Measurements from ENCODE around the gene GAK. TPM values are rescaled to one million over a fixed set of nuclear protein-coding genes. Genes with fewer than 3 reads are reported as not detected.

The GAK gene
- total RNA-seq, 1 donor from 2014 or later = 72.1 TPM

DNA sequence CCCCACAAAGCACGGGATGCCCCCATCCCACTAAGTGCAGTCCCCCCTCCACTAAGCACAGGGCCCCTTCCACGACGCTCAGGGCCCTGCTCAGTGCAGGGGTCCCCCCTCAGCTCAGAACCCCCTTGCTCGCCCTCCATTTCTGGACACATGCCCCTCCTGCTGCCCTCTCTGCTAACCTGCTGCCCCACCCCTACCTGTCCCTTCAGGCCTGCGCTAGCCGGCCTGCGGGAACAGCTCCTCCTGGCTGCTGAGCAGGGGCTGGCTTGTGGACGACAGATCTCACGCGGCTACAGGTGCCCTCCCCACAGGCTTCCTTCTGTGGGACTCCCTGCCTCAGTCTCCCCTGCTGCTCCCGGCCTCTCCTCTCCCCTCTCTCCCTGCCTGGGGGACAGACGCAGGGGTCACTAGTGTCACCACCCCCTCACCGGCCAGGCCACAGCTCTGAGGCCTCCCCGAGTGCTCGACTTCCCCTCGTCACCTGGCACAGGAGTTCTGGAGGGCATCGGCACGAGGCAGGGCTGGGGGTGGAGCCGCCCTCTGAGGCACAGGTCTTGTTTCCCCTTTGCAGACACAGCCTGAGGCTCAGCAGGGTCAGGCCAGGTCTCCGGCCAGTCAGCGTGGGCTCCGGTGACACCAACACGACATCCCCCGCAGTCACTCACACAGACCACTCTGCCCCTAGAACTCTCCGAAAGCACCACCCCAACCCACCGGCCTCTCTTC lies 21.6 kb downstream of the GAK start:
- no peak for DNase-seq (ENCODE audit: low spot score)
- no peak for ATAC-seq

DNA sequence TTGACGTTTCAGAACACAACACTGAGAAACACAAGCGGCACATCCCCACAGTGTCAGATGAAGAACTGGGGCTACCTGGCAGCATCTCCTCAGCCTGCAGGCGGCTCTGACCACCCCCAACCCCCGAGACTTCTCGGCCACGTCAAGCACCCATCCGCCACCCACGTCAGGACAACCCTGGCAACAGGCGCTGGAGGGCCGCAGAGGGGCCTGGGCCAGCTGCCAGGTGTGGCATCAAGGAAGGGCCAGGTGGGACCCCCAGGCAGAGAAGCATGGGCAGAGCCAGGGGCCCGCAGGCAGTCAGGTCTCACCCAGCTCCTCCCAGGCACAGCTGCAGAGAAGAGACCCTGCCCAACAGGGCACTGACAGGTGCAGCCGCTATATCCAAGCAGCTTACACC lies 22.3 kb downstream of the GAK start:
- no peak for DNase-seq (ENCODE audit: low spot score)
- no peak for ATAC-seq

DNA sequence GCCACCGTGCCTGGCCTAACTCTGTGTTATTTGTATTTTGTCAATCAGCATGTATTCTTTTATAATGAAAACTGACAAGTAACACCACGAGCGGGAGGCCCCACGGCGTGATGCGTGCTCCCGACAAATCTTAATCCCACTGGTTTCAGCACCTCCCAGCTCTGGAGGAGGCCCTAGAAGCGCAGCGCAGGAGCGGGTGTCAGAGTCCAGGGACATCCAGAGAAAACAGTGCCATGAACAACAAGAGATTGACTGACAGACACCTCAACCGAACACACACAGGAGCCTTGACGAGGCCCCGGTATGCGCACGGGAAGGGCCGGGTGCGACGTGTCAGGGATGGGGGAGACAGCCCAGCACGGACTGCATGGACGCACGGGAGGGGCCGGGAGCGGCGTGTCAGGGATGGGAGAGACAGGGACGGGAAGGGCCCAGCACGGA lies 23.0 kb downstream of the GAK start:
- ATAC-seq = no peak
- no peak for DNase-seq (ENCODE audit: low spot score)

DNA sequence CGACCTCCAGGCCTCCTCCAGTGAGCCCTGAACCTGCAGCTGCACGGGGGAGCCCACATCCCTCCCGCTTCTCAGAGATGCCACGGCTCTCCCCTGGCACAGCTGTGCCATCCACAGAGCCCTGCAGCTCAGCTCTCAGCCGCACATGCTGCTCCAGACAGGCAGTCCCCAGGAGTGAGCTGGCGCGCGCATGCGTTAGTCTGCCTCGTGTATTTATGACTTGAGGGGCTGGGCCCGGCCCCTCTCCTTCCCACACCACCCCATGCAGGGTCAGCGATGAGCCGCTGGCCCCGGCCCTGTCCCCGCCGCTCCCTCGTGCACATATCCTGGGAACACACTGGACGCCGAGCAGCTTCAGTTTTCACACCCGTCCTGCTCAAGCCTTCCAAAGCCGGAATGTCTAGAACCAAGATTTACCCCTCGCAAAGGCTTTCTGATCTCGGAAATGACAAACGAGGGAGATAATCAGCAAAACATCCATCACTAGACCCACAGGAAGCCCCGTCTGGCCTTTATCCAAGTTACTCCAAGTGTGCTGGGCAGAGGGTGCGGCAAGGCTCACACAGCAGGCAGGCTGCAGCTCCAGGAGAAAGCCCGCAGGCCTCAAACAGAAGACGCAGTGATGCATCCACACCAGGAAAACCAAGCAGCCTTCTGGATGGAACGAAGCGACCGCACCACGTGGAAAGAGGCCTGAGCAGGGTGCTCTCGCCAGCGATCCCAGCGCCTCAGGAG lies 24.3 kb downstream of the GAK start:
- no peak for DNase-seq (ENCODE audit: low spot score)
- ATAC-seq = peak; percentile 27

DNA sequence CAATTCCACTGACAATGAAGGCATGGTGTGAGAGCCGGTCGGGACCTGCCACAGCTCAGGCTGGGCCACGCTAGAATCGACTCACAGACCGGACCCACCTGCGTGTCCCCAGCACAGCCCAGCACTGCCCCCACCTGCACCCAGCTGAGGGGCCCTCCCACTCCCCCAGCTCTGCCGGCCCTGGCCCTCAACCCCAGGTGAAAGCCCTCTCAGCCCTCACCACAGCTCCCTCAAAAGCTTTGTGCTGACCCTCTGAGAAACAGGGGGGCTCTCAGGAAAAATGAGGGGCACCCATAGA lies 25.1 kb downstream of the GAK start:
- DNase-seq (ENCODE audit: low spot score) = no peak
- ATAC-seq = no peak

DNA sequence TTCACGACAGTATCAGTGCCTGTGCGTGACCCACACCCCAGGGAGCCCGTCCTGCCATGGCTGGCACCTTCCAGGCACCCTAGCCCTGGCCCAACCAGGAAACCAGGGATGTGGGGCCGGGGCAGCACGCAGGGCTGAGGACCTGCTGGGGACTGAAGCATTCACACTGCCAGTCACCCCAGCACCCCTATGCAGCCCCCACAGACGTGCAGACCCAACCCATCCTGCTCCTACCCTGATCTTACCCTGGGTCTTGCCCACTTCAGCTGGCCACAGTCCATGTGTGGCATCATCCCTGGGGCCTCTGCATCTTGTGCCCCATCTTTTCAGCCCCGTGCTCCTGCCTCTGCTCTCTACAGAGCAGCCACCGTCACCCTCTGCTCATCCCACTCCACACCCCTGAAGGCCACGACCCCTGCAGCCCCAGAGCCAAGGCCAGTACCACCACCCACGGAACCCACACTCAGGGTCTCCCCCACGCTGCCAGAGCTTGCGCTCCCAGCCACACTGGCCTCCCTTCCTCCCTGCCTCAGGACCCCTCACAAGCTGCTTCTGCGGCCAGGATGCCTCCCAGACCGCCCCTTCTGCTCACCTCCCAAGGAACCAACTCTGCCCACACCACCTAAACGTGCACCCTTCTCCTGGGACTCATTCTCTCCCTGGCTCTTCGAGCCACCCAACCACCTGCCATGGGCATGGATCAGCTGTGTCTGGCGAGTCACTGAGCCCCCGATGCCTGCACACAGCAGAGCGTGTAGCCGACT lies 25.6 kb downstream of the GAK start:
- ATAC-seq = no peak
- DNase-seq (ENCODE audit: low spot score) = no peak

DNA sequence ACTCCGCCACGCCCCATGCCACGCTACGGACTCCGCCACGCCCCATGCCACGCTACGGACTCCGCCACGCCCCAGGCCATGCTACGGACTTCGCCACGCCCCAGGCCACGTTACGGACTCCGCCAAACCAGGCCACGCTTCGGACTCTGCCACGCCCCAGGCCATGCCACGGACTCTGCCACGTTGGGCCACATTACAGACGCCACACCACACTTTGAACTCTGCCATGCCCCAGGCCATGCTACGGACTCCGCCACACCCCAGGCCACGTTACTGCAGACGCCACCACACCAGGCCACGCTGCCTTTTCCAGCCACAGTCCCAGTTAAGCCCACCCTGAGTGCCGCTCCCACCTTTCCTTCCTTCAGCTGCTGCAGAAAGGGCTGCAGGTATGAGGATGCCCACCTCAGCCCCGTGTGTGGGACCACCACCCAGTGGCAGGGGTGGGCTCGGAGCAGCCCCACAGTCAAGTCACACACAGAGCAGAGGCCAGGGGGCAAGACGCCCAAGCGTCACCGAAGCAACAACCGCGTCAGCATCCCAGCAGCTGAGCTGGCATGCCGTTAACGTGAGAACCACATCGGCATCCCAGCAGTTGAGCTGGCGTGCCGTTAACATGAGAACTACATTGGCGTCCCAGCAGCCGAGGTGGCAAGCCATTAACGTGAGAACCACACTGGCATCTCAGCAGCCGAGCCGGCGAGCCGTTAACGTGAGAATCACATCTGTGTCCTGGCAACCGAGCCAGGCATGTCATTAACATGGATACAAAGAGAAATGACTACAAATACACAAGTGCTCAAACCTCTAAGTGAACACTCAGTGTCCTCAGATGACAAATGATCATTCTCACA lies 26.4 kb downstream of the GAK start:
- no peak for ATAC-seq
- DNase-seq (ENCODE audit: low spot score) = no peak

DNA sequence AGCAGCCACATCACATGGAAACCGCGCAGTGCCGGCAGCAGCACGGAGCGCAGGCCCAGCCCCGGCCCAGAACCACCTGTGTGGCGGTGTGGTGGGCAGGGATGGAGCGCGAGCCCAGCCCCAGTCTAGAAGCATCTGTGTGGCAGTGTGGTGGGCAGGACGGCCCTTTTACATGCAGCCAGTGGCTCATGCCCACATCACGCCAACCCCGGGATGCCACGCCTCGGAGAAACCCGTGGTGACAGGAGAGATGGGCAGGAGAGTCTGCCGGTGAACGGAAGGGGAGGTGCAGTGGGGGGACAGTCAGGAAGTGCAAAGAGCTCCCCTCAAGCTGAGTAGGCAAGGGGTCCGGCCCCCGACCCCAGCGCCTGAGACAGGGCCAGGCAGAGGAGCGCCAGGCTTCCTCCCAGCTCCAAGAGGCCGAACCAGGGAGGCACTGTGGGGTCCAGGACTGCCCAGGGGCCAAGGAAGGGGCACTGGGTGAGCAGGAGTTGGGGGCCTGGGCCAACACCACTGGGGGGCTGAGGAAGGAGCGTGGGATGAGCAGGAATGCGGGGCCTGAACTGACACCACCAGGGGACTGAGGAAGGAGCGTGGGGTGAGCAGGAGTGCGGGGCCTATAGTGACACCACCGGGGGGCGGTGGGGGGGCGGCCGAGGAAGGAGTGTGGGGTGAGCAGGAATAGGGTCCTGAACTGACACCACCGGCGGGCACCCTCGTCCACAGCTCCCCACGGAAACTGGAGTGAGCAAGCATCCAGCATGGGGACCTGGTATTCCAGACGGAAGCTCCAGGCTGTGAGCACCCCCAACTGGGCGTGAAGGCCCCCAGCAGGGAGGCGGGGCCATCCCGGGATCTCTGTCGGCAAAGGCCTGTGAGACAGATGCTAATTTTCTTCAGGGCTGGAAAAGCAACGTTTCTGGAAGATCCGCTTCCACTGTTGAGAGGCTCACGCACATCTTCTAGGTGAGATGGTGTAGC lies 28.8 kb downstream of the GAK start:
- ATAC-seq = no peak
- no peak for DNase-seq (ENCODE audit: low spot score)

DNA sequence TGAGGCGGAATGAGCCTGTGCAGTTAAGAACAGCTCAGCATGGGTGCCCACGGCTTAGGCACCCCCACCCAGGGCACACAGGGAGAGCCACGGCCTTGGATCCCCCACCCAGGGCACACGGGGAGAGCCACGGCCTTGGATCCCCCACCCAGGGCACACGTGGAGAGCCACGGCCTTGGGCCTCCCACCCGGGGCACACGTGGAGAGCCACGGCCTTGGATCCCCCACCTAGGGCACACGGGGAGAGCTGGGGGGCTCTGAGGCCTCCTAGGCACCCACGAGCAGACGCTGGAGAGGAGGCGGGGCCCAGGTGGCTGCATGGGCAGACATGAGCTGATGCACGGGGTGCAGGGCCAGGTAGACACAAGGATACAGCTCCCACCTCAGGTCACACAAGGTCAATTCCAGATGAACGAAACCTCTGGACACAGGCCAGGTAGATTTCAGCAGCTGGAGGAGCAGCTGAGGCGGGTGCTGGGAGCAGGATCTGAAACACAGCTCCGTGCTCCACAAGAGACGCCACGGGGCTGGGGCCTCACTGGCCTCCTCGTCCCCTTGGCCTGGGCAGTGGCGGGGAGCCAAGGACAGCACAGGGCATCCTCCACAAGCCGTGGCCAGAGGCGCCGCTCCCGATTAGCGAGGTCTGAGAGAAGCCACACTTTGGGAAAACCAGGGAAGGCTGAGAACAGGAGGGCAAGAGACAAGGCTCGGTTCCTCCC lies 30.8 kb downstream of the GAK start:
- DNase-seq (ENCODE audit: low spot score) (no peak), ATAC-seq (no peak)

DNA sequence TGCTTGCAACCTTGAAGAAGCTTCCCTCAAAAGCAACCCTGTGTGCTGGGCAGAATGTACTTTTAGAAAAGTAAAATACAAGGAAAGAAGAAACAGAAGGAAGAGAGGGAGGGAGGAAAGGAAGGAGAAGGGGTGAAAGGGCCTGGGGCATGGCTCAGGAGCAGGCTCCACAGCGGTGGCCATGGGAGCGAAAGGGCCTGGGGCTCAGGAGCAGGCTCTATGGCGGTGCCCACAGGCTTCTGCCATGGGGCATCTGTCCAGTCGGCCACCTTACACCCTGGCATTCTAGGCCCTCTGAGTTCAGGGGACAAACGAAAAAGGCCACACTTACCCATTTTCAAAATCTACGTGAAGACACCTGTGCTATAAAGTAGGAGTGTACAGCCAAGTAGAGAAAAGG lies 31.4 kb downstream of the GAK start:
- DNase-seq (ENCODE audit: low spot score) = no peak

DNA sequence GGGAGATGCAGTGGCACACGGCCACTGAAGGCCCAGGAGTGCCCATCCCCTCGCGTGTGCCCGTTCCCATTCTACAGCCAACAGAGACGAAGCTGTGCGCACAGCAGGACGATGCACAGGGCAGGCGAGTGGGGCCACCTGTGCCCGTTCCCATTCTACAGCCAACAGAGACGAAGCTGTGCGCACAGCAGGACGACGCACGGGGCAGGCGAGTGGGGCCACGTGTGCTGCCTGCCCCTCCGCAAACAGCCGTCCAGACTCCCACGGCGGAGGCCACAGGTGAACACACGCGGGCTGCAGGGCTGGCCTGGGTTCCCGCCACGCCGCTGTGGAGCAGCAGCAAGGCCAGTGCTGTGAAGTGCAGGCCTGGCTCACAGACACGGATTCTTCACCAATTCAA lies 32.0 kb downstream of the GAK start:
- no peak for ATAC-seq
- DNase-seq (ENCODE audit: low spot score) = no peak

More for the DNA sequence above, 31.4 kb downstream of the GAK start:
- ATAC-seq = no peak

DNA sequence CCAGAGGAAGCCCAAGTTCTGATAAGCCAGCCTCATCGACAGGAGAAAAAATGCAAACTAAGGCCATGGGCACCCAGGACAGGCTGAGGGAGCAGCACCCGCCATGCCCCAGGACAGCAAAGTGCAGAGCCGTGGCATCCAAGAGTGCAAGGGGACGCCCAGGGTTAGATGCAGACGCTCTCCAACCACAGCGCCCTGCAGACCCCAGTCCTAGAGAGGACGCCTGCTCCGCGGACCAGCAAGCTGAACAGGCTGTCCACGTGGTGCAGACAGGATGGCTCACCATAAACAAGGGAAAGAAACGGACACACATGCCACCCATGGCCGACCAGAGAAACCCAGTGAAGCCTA lies 32.6 kb downstream of the GAK start:
- ATAC-seq = no peak
- DNase-seq (ENCODE audit: low spot score) = no peak

DNA sequence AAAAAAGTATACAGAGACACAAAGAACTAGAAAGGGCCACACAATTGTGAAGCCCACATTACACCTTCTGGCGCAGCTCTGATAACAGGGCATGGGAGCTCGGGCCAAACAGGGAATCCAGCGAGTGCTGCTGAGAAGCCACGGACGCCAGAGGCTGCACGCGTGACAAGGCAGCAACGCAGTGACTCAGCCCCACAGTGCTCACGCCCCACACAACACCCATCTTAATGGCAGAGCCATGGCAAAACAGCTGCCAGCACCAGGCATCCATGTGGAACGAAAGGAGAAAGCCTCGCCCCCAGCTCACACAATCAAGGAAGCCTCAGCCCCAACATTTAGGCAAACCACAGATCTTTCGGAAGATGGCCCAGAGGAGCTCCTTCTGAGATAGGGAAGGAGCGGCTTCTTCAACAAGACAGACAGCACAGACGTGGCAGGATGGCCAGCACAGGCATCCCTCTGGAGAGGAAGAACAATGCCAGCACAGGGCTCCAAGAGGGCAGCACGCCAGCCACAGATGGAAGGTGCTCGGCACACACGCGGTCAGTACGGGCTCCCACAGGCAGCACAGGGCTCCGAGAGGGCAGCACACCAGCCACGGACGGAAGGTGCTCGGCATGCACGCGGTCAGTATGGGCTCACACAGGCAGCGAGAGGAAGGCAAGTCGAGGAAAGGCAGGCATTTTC lies 33.1 kb downstream of the GAK start:
- DNase-seq (ENCODE audit: low spot score) (no peak), ATAC-seq (no peak)

DNA sequence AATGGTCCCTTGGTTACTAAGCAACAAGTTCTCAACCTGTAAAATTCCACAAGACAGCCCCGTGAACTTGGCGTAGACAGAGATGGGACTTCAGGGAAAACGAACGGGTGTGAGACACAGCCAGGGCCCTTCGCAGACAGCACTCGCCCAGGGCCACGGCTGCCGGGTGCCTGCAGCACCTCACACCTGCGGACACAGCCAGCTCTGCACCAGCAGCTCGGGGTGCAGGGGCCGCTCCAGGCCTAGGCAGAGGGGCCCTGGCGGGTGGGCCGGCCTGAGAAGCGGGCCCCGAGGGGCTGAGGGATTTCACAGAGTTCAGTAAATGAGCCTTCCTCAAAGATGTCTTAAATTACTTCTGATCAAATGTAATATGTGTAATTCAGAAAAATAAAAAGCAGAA lies 34.0 kb downstream of the GAK start:
- ATAC-seq (no peak), DNase-seq (ENCODE audit: low spot score) (no peak)

DNA sequence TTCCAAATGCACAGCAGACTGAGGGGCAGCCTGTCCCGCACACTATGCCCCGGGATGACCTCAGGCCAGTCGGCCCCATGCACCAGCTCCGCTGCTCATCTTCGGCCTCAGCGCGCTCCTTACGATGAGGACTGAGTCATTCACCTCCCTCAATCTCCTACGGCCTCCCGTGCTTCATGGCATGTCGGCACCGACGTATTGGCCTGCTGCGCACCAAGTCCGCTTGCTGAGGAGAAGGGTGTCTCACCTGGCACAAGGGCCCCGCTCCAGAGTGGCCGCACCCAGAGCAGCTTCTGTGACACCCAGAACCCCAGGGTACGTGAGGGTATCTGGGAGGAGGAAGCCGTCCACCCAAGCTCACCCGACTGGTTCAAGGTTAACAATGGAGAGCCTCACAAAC lies 35.5 kb downstream of the GAK start:
- DNase-seq (ENCODE audit: low spot score) (no peak), ATAC-seq (no peak)

DNA sequence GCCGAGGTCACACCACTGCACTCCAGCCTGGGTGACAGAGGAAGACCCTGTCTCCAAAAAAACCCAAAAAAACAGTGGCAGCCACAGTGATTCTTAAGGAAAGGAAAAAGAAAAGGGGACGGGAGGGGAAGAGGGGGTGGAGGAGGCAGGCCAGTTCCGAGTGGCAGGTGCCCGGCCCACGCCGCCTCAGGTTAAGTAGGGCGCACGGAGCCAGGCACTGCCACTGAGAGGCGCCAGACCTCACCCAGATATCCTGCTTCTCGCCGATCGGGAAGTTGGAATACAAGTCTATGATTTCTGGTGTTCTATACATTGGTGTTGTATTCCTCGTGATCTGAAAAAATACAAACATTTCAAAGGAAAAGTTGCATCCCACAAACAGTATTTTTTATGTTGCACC lies 35.9 kb downstream of the GAK start:
- ATAC-seq = no peak
- DNase-seq (ENCODE audit: low spot score) = no peak

DNA sequence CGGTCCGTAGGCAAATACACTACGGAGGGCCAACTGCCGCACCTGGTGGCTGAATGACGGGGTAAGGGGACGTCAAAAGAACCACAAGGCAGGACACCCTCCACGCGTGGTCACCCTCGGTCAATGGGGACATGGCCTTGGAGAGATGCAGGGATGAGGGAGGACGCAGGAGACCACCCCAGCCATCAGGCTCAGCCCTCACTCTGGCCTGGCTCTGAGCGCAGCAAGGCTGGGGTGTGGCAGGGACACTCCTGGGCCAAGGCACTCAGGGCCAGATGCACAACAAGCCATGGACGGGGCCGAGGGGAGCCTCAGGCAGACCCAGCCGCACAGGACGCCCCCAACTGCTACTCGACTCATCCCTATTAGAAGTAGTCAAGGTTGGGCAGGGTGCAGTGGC lies 36.5 kb downstream of the GAK start:
- DNase-seq (ENCODE audit: low spot score) (no peak), ATAC-seq (no peak)

DNA sequence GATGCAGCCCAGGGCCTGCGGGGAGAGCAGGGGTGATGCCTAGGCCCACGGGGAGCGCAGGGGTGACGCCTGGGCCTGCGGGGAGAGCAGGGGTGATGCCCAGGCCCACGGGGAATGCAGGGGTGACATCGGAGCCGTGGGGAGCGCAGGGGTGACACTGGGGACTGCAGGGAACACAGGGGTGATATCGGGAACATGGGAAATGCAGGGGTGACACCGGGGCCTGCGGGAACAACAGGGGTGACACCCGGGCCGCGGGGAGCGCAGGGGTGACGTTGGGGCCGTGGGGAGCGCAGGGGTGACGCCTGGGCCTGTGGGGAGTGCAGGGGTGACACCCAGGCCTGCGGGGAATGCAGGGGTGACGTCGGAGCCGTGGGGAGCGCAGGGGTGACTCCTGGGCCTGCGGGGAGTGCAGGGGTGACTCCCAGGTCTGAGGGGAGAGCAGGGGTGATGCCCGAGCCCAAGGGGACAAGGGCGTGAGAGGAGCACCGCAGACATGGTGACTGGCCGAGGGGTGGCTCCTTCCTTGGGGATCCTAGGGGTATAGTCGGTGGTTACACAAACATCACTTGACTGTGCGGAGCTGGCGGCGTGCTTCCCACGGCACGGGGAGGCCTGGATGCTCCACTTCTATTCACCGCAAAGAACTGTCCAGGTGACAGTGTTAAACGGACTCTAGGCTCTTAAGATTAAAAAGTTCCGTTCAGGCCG lies 38.0 kb downstream of the GAK start:
- ATAC-seq (no peak), DNase-seq (ENCODE audit: low spot score) (no peak)

Measured in left lobe of liver (tissue), 2 donors.